ENCODE data around the gene MATK. TPM values are rescaled to one million over a fixed set of nuclear protein-coding genes. Genes with fewer than 3 reads are reported as not detected.
A peak's percentile ranks its signal among the peaks of the same experiment; 100 is the strongest.

The MATK gene
- polyA plus RNA-seq, 4 donors: 3.6 to 29.5 (median 6.5) TPM

DNA sequence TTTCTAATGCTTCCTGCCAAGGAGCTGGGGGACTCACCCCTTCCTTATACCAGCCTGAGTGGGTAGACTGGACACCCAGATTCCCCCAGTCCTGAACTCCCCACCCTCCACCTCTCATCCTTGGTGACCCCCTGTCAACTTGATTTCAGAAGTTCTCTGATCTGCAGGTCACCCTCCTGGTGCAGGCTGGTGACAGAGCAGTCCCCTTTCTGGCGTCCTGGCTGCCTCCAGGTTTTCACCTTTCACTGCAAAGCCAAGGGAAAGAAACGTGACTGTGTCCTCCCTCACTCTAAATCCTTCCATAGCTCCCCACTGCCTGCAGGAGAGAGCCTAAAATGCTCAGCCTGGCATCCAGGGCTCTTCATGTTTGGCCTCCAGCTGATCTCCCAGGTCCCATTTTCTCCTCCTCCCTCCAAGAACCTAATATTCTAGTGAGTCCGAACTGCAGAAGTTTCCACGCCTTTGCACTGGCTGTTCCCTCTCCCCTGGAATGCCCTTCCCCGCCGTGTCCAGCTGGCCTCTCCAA, 4.1 kb upstream of the MATK start:
- Histone ChIP-seq H3K27ac (ENCODE audit: low read depth in 1 of 3, low read length in 2 of 3) (no peak overlapping the region), H3K27me3 (ENCODE audit: control insufficient read depth in 3 of 3, insufficient read depth in 3 of 3, low read length in 3 of 3) (peaks cover 6 to 14% (median 8%) of the 10 kb centered on the region in 3 donors), H3K36me3 (ENCODE audit: control insufficient read depth in 3 of 3, insufficient read depth in 2 of 3, low read depth in 1 of 3, low read length in 3 of 3) (no peaks in the 10 kb centered on the region), H3K4me1 (ENCODE audit: control insufficient read depth in 3 of 3, insufficient read depth in 2 of 3, low read depth in 1 of 3, low read length in 2 of 3) (no peaks in the 10 kb centered on the region), H3K9me3 (ENCODE audit: control insufficient read depth in 2 of 2, insufficient read depth in 1 of 2, low read depth in 1 of 2, low read length in 1 of 2) (no peaks in the 10 kb centered on the region), H3K4me3 (ENCODE audit: low read depth in 1 of 3, low read length in 3 of 3) (no peak overlapping the region)
- whole genome bisulfite sequencing, 3 donors: 65 to 73% (median 67%) methylated on average over 6 of the region's 6 CpGs
- no peak for FAIRE-seq
- DNase-seq: no peak

DNA sequence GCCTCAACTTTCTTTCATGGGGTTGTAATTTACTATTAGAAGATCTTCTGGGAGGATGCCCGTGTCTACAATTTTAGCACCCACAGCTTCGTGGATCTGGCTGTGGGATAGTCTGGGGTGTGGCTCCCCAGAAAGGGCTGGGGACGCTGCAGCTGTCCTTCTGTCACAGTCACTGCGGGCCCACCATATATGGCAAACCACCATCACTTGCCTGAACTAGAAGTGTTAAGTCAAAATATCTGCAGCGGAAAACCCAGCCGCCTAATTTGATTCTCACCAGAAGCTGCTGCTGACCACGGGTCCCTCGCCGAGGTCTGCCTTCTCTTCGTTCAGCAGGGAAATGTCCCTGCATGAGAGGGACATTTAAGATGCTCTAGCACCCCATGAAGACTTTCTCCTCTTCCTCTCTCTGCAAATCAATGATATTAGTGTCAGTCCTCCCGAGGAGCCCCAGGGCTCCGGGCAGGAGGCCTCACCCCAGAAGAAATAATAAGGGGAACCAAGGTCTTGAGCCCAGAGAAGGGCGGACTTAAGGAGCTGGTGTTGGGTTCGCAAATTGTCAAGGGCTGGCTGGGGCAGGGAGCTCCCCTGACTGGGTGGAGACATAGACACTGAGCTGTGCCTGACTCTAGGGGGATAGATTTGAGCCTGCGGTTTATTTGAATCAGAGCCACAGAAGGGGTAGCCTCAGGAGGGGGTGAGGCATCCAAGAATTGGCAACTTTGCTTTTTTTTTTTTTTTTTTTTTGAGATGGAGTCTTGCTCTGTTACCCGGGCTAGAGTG, 3.0 kb upstream of the MATK start:
- Histone ChIP-seq H3K36me3 (ENCODE audit: control insufficient read depth in 3 of 3, insufficient read depth in 2 of 3, low read depth in 1 of 3, low read length in 3 of 3) (no peaks in the 10 kb centered on the region), H3K27ac (ENCODE audit: low read depth in 1 of 3, low read length in 2 of 3) (no peak overlapping the region), H3K4me1 (ENCODE audit: control insufficient read depth in 3 of 3, insufficient read depth in 2 of 3, low read depth in 1 of 3, low read length in 2 of 3) (no peaks in the 10 kb centered on the region), H3K27me3 (ENCODE audit: control insufficient read depth in 3 of 3, insufficient read depth in 3 of 3, low read length in 3 of 3) (peaks cover 10 to 24% (median 11%) of the 10 kb centered on the region in 3 donors), H3K4me3 (ENCODE audit: low read depth in 1 of 3, low read length in 3 of 3) (no peak overlapping the region), H3K9me3 (ENCODE audit: control insufficient read depth in 2 of 2, insufficient read depth in 1 of 2, low read depth in 1 of 2, low read length in 1 of 2) (no peaks in the 10 kb centered on the region)
- WGBS, 3 donors: 42 to 50% (median 50%) methylated on average over 15 to 16 of the region's 16 CpGs
- DNase-seq: no peak
- FAIRE-seq: no peak

DNA sequence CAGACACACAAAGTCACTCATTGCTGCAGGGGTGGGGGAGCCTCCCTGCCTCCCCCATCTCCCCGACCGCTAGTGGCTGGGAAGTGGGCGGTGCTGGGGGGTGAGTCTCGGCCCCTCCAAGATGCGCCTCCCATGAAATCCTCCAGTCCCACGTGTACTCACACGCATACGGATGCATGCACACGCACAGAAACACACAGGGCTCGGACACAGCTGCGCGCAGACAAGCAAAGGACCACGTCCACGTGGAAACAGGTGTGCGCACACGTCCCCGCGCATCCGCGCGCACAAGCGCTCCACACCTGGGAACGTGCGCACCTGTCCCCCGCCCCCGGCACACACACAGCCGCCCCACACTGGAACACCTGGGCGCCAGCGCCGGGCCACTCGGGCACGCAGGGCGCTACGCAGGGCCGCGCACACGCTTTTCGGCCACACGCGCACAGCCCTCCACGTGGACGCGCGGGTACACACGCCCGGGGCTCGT, 687 bp downstream of the MATK start:
- no peak overlapping the region for H3K27ac ChIP-seq (ENCODE audit: low read depth in 1 of 3, low read length in 2 of 3)
- H3K27me3 ChIP-seq (ENCODE audit: control insufficient read depth in 3 of 3, insufficient read depth in 3 of 3, low read length in 3 of 3): peaks cover 10 to 27% (median 11%) of the 10 kb centered on the region in 3 donors
- no peaks in the 10 kb centered on the region for H3K4me1 ChIP-seq (ENCODE audit: control insufficient read depth in 3 of 3, insufficient read depth in 2 of 3, low read depth in 1 of 3, low read length in 2 of 3)
- H3K4me3 ChIP-seq (ENCODE audit: low read depth in 1 of 3, low read length in 3 of 3): peak overlapping the region; percentile 7 to 62 (median 43)
- WGBS, 3 donors: 1 to 4% (median 1%) methylated on average over 37 to 47 of the region's 47 CpGs
- DNase-seq (peak in 1 of 2 donors; percentile 30), FAIRE-seq (no peak)
- H3K36me3 ChIP-seq (ENCODE audit: control insufficient read depth in 3 of 3, insufficient read depth in 2 of 3, low read depth in 1 of 3, low read length in 3 of 3): no peaks in the 10 kb centered on the region
- peaks cover 0 to 22% of the 10 kb centered on the region in 2 donors for H3K9me3 ChIP-seq (ENCODE audit: control insufficient read depth in 2 of 2, insufficient read depth in 1 of 2, low read depth in 1 of 2, low read length in 1 of 2)

DNA sequence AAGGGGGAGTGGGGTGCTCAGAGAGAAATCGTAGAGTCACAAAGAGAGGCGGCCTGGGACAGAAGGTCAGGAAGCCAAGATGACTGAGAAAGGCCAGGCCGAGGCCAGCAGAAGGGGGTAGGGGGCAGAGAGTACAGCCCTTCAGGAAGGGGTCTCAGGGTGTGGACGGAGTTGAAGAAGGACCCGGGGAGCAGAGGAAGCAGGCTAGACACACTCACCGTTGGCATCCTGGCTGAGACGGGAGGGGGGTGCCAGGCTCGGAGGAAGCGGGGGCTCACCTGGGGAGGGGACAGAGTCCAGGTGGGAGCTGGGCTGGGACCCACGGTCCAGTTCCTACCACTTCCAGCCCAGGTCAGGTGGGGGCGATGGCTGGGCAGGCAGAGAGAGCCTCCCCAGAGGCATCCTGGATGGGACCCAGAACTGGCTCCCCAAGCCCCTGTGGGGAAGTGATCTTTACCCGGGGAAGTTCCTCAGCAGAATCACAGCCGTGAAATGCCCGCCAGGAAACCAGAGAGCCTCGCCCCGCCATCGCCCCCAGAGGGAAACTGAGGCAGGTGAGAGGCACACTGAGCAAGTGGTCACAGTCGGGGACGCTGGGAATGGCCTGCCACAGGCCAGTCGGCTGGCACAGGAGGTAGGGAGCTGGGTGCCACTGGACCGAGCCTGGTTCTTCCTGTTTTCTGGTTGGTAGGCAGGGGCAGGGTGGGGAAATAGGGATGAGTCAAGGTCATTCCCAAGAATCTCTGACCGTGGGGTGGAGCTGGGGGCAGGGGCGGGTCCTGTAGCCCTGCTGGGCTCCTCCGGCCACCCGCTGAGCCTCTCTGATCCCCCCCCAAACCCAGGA, 1.4 kb downstream of the MATK start:
- Histone ChIP-seq H3K27ac (ENCODE audit: low read depth in 1 of 3, low read length in 2 of 3) (no peak overlapping the region), H3K36me3 (ENCODE audit: control insufficient read depth in 3 of 3, insufficient read depth in 2 of 3, low read depth in 1 of 3, low read length in 3 of 3) (no peaks in the 10 kb centered on the region), H3K9me3 (ENCODE audit: control insufficient read depth in 2 of 2, insufficient read depth in 1 of 2, low read depth in 1 of 2, low read length in 1 of 2) (peaks cover 0 to 22% of the 10 kb centered on the region in 2 donors), H3K4me3 (ENCODE audit: low read depth in 1 of 3, low read length in 3 of 3) (peak overlapping the region in 1 of 3 donors; percentile 62), H3K4me1 (ENCODE audit: control insufficient read depth in 3 of 3, insufficient read depth in 2 of 3, low read depth in 1 of 3, low read length in 2 of 3) (no peaks in the 10 kb centered on the region), H3K27me3 (ENCODE audit: control insufficient read depth in 3 of 3, insufficient read depth in 3 of 3, low read length in 3 of 3) (peaks cover 7 to 24% (median 10%) of the 10 kb centered on the region in 3 donors)
- DNase-seq (no peak), FAIRE-seq (no peak)
- WGBS, 3 donors: 19 to 25% (median 25%) methylated on average over 21 to 25 of the region's 25 CpGs

DNA sequence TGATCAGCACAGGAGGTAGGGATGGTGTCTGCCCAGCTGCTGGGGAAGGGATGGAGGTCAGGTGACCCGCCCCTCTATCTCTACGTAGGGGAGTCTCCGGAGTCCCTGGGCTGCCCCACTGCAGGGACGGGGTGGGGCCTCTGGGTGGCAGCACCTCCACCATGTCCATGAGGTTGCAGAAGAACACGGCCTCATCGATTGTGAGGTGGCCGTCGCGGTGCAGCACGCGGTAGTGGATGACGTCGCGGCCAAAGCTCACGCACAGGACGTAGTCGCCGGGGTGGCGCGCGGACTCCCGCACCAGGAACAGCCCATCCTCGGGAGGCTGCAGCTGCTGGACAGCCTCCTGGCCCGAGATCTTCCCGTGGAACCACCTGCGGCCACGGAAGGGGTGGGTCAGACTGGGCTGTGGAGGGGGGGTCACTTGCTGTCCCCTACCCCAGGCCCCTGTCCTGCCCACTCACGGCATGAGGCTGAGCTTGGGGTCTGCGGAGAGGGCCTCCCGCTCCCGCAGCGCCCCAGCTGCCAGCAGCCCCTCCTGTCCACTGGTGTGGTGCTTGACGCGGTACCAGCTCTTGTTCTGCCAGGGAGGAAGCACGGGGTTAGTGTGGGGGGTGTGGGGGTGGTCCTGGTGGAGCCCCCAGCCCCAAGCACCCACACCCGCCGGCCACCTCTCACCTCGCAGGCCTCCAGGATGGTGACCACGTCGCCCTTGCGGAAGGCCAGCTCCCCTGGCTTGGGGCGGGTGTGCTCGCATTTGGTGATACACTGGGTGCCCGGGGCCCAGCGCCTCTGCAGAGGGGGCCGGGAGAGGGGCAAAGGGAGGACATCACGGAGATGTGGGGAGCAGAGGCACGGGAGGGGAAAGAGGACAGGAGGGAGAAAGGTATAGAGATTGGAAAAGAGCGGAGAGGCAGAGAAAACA, 2.3 kb downstream of the MATK start:
- H3K27ac ChIP-seq (ENCODE audit: low read depth in 1 of 3, low read length in 2 of 3): no peak overlapping the region
- DNase-seq (no peak), FAIRE-seq (no peak)
- H3K4me3 ChIP-seq (ENCODE audit: low read depth in 1 of 3, low read length in 3 of 3): no peak overlapping the region
- H3K4me1 ChIP-seq (ENCODE audit: control insufficient read depth in 3 of 3, insufficient read depth in 2 of 3, low read depth in 1 of 3, low read length in 2 of 3): no peaks in the 10 kb centered on the region
- H3K27me3 ChIP-seq (ENCODE audit: control insufficient read depth in 3 of 3, insufficient read depth in 3 of 3, low read length in 3 of 3): peaks cover 7 to 24% (median 10%) of the 10 kb centered on the region in 3 donors
- H3K9me3 ChIP-seq (ENCODE audit: control insufficient read depth in 2 of 2, insufficient read depth in 1 of 2, low read depth in 1 of 2, low read length in 1 of 2): peaks cover 0 to 22% of the 10 kb centered on the region in 2 donors
- H3K36me3 ChIP-seq (ENCODE audit: control insufficient read depth in 3 of 3, insufficient read depth in 2 of 3, low read depth in 1 of 3, low read length in 3 of 3): no peaks in the 10 kb centered on the region
- 76 to 80% (median 77%) methylated on average over 45 to 49 of the region's 49 CpGs for WGBS, 3 donors

DNA sequence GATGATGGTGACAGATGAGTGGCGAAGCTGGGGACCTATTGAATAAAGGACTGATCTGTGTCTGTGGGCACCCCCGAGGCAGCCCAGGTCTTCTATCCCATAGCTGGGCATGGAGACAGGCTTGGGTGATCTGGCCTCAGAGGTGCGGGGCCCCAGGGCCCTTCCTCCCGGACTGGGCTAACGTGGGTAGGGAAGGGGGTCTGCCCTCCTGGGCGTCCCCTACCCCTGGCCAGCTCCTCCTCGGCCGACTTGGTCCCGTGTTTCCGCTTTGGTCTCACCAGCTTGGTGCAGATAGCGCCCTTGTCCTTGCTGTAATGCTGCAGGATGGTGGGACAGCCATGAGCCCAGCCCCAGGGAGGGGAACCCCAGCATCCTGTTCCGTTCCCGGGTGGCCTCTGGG, 3.3 kb downstream of the MATK start:
- no peak for FAIRE-seq
- Histone ChIP-seq H3K9me3 (ENCODE audit: control insufficient read depth in 2 of 2, insufficient read depth in 1 of 2, low read depth in 1 of 2, low read length in 1 of 2) (peaks cover 0 to 22% of the 10 kb centered on the region in 2 donors), H3K36me3 (ENCODE audit: control insufficient read depth in 3 of 3, insufficient read depth in 2 of 3, low read depth in 1 of 3, low read length in 3 of 3) (no peaks in the 10 kb centered on the region), H3K4me1 (ENCODE audit: control insufficient read depth in 3 of 3, insufficient read depth in 2 of 3, low read depth in 1 of 3, low read length in 2 of 3) (no peaks in the 10 kb centered on the region), H3K4me3 (ENCODE audit: low read depth in 1 of 3, low read length in 3 of 3) (no peak overlapping the region), H3K27ac (ENCODE audit: low read depth in 1 of 3, low read length in 2 of 3) (no peak overlapping the region), H3K27me3 (ENCODE audit: control insufficient read depth in 3 of 3, insufficient read depth in 3 of 3, low read length in 3 of 3) (peaks cover 7 to 24% (median 10%) of the 10 kb centered on the region in 3 donors)
- no peak for DNase-seq
- 85 to 95% (median 90%) methylated on average over 12 to 13 of the region's 13 CpGs for WGBS, 3 donors

DNA sequence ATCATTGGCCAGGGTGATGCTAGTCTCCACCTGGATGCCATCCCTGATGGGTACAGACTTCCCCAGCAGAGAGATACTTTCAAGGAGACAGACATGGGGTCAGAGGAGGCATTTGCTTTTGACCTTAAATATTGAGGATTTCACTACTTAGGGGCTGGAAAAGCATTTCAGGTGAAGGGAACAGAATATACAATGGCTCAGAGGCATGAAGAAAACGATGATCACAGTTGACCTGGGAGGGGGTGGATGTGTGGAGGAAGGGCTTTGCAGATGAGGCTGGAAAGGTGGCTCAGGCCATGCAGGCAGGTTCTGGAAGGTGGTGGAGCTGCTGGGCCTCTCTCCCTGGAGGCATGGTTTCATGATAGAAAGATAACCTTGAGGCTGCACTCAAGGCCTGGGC, 3.9 kb downstream of the MATK start:
- no peak overlapping the region for H3K27ac ChIP-seq (ENCODE audit: low read depth in 1 of 3, low read length in 2 of 3)
- FAIRE-seq (no peak), DNase-seq (no peak)
- peaks cover 0 to 22% of the 10 kb centered on the region in 2 donors for H3K9me3 ChIP-seq (ENCODE audit: control insufficient read depth in 2 of 2, insufficient read depth in 1 of 2, low read depth in 1 of 2, low read length in 1 of 2)
- H3K27me3 ChIP-seq (ENCODE audit: control insufficient read depth in 3 of 3, insufficient read depth in 3 of 3, low read length in 3 of 3): peaks cover 7 to 24% (median 10%) of the 10 kb centered on the region in 3 donors
- 92 to 100% (median 93%) methylated on average over 1 of the region's 1 CpG for WGBS, 3 donors
- no peaks in the 10 kb centered on the region for H3K4me1 ChIP-seq (ENCODE audit: control insufficient read depth in 3 of 3, insufficient read depth in 2 of 3, low read depth in 1 of 3, low read length in 2 of 3)
- H3K4me3 ChIP-seq (ENCODE audit: low read depth in 1 of 3, low read length in 3 of 3): no peak overlapping the region
- H3K36me3 ChIP-seq (ENCODE audit: control insufficient read depth in 3 of 3, insufficient read depth in 2 of 3, low read depth in 1 of 3, low read length in 3 of 3): no peaks in the 10 kb centered on the region
